ENCODE results near the gene WDR64. TPM values are rescaled to one million over a fixed set of nuclear protein-coding genes. Genes with fewer than 3 reads are reported as not detected.

Gene WDR64
- total and polyA plus RNA-seq, 2 donors (not counting 3 experiments of a cell fraction or from before 2014, with no cell fraction given) = not detected

- Histone ChIP-seq H3K9me1 (replicated peaks; ENCODE audit: control insufficient read depth, extremely low read depth, insufficient read depth, low read length) (no peaks in the 10 kb centered on the region), H3K4me1 (ENCODE audit: control insufficient read depth, extremely low read depth, insufficient read depth, low read length) (no peaks in the 10 kb centered on the region), H3K36me3 (ENCODE audit: control insufficient read depth in 2 of 2, extremely low read depth in 1 of 2, insufficient read depth in 2 of 2, low read length in 2 of 2) (no peaks in the 10 kb centered on the region), H3K9ac (replicated peaks; ENCODE audit: extremely low read depth, insufficient read depth, low read length) (no peak overlapping the region), H3K27ac (ENCODE audit: insufficient read depth, low read depth, low read length) (no peak overlapping the region), H3K4me3 (replicated peaks in 1 of 3; ENCODE audit: insufficient read depth in 1 of 3, low read depth in 1 of 3, low read length in 3 of 3) (no peak overlapping the region), H3K27me3 (ENCODE audit: control insufficient read depth in 2 of 2, insufficient read depth in 2 of 2, low read length in 2 of 2) (no peaks in the 10 kb centered on the region), H4K20me1 (replicated peaks; ENCODE audit: control insufficient read depth, extremely low read depth, insufficient read depth, low read length) (no peaks in the 10 kb centered on the region), H2AFZ (ENCODE audit: low read depth, low read length) (no peak overlapping the region), H3K4me2 (ENCODE audit: insufficient read depth, low read length) (no peak overlapping the region), H3K79me2 (ENCODE audit: control insufficient read depth, insufficient read depth, low read length) (no peaks in the 10 kb centered on the region), H3K9me3 (replicated peaks; ENCODE audit: control insufficient read depth, insufficient read depth, low read length) (no peaks in the 10 kb centered on the region)
- CTCF ChIA-PET = no interaction called here
- dilution Hi-C loops (cut with MboI; ENCODE audit: extremely low pct_ligation_motif_present, low sequenced_read_pairs) = no loop called here
- FAIRE-seq = no peak
- DNase-seq (ENCODE audit: low read depth, low spot score) = no peak
- no TSS peak for BruUV-seq (replicated peaks)
- intact Hi-C loops (cut with micrococcal nuclease) = no loop called here
- POLR2A ChIA-PET = no interaction called here
- TF ChIP-seq, protein P1, sequence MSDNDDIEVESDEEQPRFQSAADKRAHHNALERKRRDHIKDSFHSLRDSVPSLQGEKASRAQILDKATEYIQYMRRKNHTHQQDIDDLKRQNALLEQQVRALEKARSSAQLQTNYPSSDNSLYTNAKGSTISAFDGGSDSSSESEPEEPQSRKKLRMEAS (IDR thresholded peaks at IDR 0.05; ENCODE audit: insufficient read depth, insufficient read length) = no peak
- no peak for TF ChIP-seq JUN (IDR thresholded peaks at IDR 0.05; ENCODE audit: borderline replicate concordance, insufficient read depth, insufficient read length, low read depth)
- TF ChIP-seq, protein P2, sequence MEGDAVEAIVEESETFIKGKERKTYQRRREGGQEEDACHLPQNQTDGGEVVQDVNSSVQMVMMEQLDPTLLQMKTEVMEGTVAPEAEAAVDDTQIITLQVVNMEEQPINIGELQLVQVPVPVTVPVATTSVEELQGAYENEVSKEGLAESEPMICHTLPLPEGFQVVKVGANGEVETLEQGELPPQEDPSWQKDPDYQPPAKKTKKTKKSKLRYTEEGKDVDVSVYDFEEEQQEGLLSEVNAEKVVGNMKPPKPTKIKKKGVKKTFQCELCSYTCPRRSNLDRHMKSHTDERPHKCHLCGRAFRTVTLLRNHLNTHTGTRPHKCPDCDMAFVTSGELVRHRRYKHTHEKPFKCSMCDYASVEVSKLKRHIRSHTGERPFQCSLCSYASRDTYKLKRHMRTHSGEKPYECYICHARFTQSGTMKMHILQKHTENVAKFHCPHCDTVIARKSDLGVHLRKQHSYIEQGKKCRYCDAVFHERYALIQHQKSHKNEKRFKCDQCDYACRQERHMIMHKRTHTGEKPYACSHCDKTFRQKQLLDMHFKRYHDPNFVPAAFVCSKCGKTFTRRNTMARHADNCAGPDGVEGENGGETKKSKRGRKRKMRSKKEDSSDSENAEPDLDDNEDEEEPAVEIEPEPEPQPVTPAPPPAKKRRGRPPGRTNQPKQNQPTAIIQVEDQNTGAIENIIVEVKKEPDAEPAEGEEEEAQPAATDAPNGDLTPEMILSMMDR (IDR thresholded peaks at IDR 0.05; ENCODE audit: extremely low read depth in 1 of 2, insufficient read depth in 1 of 2, low read depth in 1 of 2, low read length in 2 of 2) = no peak
- no peak for TF ChIP-seq POLR2AphosphoS5 (IDR thresholded peaks at IDR 0.05; ENCODE audit: insufficient read depth, low read depth, low read length)
- TF ChIP-seq MYC (IDR thresholded peaks at IDR 0.05; ENCODE audit: low read depth, low read length) = no peak
- TF ChIP-seq POLR2A (IDR thresholded peaks at IDR 0.05; ENCODE audit: low read depth, low read length) = no peak
- TF ChIP-seq FOS (IDR thresholded peaks at IDR 0.05; ENCODE audit: borderline replicate concordance, insufficient read depth, low read length) = no peak
- TF ChIP-seq EZH2 (IDR thresholded peaks at IDR 0.05; ENCODE audit: borderline replicate concordance, low read depth, low read length, severe bottlenecking) = no peak
- TF ChIP-seq GATA2 (IDR thresholded peaks at IDR 0.05; ENCODE audit: insufficient read depth, insufficient read length, low read depth, low read length) = no peak
These were observed 92.5 kb downstream of the WDR64 start for GRCh38 chr1:241744591-241744990.

All from endothelial cell of umbilical vein (primary cell).